ENCODE measurements around the gene NKX2-4. TPM values are rescaled to one million over a fixed set of nuclear protein-coding genes. Genes with fewer than 3 reads are reported as not detected.
A peak's percentile ranks its signal among the peaks of the same experiment; 100 is the strongest.

Gene NKX2-4
- total RNA-seq, 4 donors from 2014 or later, result not detected

DNA sequence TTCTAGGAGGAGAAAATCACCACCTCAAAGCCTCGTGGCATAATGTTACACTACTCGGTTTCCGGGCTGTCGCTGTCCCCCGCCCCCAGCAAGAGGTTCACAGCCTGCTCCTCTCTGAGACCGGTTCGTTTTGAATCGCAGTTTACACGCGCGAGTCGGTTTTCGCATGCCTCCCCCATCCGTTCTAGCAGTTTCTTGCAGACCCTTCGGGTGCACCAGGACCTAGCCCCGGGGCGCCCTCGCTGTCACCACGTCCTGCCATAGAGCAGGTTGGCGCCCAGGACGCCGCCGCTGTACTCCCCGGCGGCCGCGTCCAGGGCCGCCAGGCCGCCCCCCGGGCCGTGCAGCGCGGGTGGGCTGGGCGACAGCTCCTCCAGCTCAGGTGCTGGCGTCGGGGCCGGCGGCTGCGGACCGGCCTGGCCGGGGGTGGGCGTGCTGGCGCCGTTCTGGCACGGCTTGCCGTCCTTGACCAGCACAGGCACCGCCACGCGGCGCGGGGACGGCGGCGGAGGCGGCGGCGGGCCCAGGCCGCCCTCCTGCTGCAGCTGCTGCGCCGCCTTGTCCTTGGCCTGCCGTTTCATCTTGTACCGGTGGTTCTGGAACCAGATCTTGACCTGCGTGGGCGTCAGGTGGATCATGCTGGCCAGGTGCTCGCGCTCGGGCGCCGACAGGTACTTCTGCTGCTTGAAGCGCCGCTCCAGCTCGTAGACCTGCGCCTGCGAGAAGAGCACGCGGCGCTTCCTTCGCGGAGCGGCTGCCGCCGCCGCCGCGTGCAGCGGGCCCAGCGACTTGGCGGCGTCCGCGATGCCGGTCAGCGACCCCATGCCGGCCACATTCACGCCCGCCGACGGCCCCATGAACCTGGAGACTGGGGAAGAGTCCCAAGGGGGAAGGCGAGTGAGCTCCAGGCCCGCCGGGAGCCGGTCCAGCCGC lies 1.4 kb downstream of the NKX2-4 start:
- Histone ChIP-seq H3K9me3 (peaks cover 0 to 7% (median 0%) of the 10 kb centered on the region in 3 donors), H3K27me3 (peaks cover 100% of the 10 kb centered on the region), H3K4me1 (peaks cover 0 to 31% (median 6%) of the 10 kb centered on the region in 3 donors), H3K27ac (no peak overlapping the region), H3K4me3 (peak overlapping the region in 1 of 2 donors; percentile 35), H3K36me3 (peaks cover 0 to 1% of the 10 kb centered on the region in 2 donors)
- no peak for TF ChIP-seq POLR2AphosphoS5 (IDR thresholded peaks at IDR 0.05)
- no peak for TF ChIP-seq POLR2A (IDR thresholded peaks at IDR 0.05)
- TF ChIP-seq EP300 (IDR thresholded peaks at IDR 0.05), result no peak
- TF ChIP-seq, protein P1, sequence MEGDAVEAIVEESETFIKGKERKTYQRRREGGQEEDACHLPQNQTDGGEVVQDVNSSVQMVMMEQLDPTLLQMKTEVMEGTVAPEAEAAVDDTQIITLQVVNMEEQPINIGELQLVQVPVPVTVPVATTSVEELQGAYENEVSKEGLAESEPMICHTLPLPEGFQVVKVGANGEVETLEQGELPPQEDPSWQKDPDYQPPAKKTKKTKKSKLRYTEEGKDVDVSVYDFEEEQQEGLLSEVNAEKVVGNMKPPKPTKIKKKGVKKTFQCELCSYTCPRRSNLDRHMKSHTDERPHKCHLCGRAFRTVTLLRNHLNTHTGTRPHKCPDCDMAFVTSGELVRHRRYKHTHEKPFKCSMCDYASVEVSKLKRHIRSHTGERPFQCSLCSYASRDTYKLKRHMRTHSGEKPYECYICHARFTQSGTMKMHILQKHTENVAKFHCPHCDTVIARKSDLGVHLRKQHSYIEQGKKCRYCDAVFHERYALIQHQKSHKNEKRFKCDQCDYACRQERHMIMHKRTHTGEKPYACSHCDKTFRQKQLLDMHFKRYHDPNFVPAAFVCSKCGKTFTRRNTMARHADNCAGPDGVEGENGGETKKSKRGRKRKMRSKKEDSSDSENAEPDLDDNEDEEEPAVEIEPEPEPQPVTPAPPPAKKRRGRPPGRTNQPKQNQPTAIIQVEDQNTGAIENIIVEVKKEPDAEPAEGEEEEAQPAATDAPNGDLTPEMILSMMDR (IDR thresholded peaks at IDR 0.05), result no peak
- 3 to 5% methylated on average over 6 to 14 of the region's 103 CpGs for WGBS, 2 donors (ENCODE audit: low coverage in 1 of 2)
- ATAC-seq, result no peak

DNA sequence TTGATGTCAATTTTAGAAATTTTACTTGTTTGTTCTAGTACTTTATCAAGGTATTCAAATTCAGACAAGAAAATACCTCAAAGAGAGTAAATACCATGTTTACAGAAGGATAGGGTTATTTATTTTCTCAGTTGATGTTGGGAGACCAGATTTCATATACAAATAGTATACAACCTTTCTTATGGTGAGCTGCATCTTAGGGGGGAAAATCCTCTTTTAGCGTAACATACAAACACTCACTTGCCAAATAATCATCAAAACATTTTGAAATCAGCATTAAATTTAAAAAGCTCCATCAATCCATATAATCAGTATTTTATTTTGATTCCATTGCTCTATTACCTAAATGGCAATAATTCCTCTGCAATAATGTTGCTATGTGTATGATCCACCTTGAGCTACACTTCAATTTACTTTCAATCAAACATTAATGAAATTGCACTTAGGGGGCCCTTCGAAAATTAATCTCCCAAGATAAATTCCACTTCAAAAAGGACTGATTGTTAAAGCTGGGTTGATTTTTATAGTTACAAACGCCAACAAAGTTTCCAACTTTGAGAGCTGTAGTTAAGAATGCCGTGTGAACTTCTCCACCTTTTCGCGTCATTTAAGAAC lies 2.2 kb downstream of the NKX2-4 start:
- H3K27ac ChIP-seq, result no peak overlapping the region
- H3K4me3 ChIP-seq, result no peak overlapping the region
- H3K4me1 ChIP-seq, result peaks cover 0 to 31% (median 6%) of the 10 kb centered on the region in 3 donors
- peaks cover 0 to 9% of the 10 kb centered on the region in 2 donors for H3K36me3 ChIP-seq
- no peak for ATAC-seq
- H3K27me3 ChIP-seq, result peaks cover 95% of the 10 kb centered on the region
- TF ChIP-seq EP300 (IDR thresholded peaks at IDR 0.05), result no peak
- no peak for TF ChIP-seq POLR2A (IDR thresholded peaks at IDR 0.05)
- TF ChIP-seq POLR2AphosphoS5 (IDR thresholded peaks at IDR 0.05), result no peak
- TF ChIP-seq, protein P1 (IDR thresholded peaks at IDR 0.05), result no peak
- 9 to 18% methylated on average over 6 of the region's 6 CpGs for WGBS, 2 donors (ENCODE audit: low coverage in 1 of 2)
- H3K9me3 ChIP-seq, result peaks cover 0 to 7% (median 0%) of the 10 kb centered on the region in 3 donors

DNA sequence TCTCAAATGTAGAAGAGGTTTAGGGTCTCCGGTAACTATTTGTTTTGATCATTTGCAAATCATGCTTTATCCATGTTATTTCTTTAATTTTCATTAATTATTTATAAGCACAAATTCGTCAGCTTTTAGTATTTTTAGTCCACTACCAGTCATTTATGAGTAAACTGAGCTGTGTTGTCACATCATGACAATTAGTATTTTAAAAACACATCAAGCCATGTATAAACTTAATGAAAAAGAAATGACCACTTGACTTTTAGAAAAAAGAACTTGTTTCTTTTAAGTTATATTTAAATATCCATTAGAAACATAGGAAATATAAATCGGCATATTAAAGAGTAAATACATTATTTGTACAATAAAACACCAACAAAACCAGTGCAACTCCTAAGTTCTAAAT lies 2.8 kb downstream of the NKX2-4 start:
- H3K4me1 ChIP-seq, result peaks cover 0 to 31% (median 6%) of the 10 kb centered on the region in 3 donors
- no peak for ATAC-seq
- 24 to 27% methylated on average over 3 of the region's 3 CpGs for WGBS, 2 donors (ENCODE audit: low coverage in 1 of 2)

DNA sequence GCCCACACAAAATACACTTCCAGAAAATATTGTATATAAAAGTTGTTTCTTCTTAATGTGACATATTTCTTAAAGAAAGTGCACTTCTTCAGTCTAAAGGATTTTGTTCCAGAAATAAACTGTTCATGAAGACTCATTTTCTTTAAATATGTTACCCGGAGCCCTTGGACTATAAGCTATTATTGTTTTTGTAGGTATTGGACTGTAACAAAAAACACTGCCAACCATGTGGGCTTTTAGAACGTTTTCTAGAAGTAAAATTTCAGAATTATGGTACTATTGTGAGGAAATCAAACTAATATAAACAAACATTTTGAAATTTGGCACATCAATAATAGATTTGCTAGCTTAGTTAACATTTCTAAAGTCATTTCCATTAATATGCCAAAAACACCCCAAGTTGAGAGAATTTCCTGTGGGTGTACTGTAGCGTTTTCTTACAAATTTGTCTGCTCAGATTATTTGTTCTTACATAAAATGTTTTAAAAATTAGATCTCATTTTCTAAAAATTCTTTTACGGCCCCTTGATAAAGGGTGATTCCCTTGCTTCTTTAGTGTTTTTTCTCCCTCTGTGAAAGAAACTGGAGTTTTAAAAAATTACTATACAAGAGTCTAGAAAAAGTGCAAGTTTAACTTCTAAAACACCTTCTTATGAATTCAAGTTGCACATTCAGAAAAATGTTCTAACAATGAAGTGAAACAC lies 3.4 kb downstream of the NKX2-4 start:
- peaks cover 0 to 7% (median 0%) of the 10 kb centered on the region in 3 donors for H3K9me3 ChIP-seq
- peaks cover 83% of the 10 kb centered on the region for H3K27me3 ChIP-seq
- H3K27ac ChIP-seq, result no peak overlapping the region
- no peak for ATAC-seq
- no peak overlapping the region for H3K4me3 ChIP-seq
- WGBS, 2 donors (ENCODE audit: low coverage in 1 of 2), result 36 to 45% methylated on average over 4 of the region's 4 CpGs
- H3K4me1 ChIP-seq, result peaks cover 0 to 31% (median 6%) of the 10 kb centered on the region in 3 donors
- TF ChIP-seq POLR2A (IDR thresholded peaks at IDR 0.05), result no peak
- no peak for TF ChIP-seq EP300 (IDR thresholded peaks at IDR 0.05)
- no peak for TF ChIP-seq POLR2AphosphoS5 (IDR thresholded peaks at IDR 0.05)
- TF ChIP-seq, protein P1 (IDR thresholded peaks at IDR 0.05), result no peak
- peaks cover 0 to 21% of the 10 kb centered on the region in 2 donors for H3K36me3 ChIP-seq

More for the DNA sequence above, 2.8 kb downstream of the NKX2-4 start:
- Histone ChIP-seq H3K9me3 (peaks cover 0 to 7% (median 0%) of the 10 kb centered on the region in 3 donors), H3K27ac (no peak overlapping the region), H3K4me3 (no peak overlapping the region), H3K27me3 (peaks cover 89% of the 10 kb centered on the region), H3K36me3 (peaks cover 0 to 15% of the 10 kb centered on the region in 2 donors)
- no peak for TF ChIP-seq POLR2AphosphoS5 (IDR thresholded peaks at IDR 0.05)
- no peak for TF ChIP-seq POLR2A (IDR thresholded peaks at IDR 0.05)
- TF ChIP-seq EP300 (IDR thresholded peaks at IDR 0.05), result no peak
- TF ChIP-seq, protein P1 (IDR thresholded peaks at IDR 0.05), result no peak

All from gastroesophageal sphincter (tissue), 4 donors.